ENCODE results near the gene MEGF11.

The MEGF11 gene

DNA sequence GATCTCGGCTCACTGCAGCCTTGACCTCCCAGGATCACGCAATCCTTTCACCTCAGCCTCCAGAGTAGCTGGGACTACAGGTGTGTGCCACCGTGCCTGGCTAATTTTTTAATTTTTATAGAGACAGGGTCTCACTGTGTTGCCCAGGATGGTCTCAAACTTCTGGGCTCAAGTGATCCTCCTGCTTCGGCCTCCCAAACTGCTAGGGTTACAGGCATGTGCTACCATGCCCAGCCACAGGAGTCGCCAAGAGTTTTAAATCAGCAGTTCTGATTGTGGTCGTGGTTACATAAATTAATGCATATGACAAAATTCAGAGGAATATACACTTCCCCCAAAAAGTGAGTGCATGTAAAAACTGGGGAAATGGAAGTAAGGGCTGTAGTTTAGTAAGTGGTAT lies 32.9 kb downstream of the MEGF11 start:
- Histone ChIP-seq H3K9me3 (ENCODE audit: control insufficient read depth in 1 of 2, low read length in 2 of 2) (no peaks in the 10 kb centered on the region), H3K9ac (ENCODE audit: low read depth in 1 of 2, low read length in 2 of 2) (no peak overlapping the region), H3K4me1 (ENCODE audit: control insufficient read depth in 1 of 2, insufficient read depth in 2 of 2, low read length in 2 of 2) (no peaks in the 10 kb centered on the region), H3K36me3 (ENCODE audit: control insufficient read depth in 1 of 2, insufficient read depth in 2 of 2, low read length in 2 of 2) (no peaks in the 10 kb centered on the region), H3K27me3 (ENCODE audit: control insufficient read depth in 1 of 2, insufficient read depth in 2 of 2, low read length in 2 of 2) (no peaks in the 10 kb centered on the region), H3K27ac (ENCODE audit: low read depth, low read length) (no peak overlapping the region), H3K4me3 (ENCODE audit: low read depth in 1 of 2, low read length in 2 of 2) (no peak overlapping the region)

DNA sequence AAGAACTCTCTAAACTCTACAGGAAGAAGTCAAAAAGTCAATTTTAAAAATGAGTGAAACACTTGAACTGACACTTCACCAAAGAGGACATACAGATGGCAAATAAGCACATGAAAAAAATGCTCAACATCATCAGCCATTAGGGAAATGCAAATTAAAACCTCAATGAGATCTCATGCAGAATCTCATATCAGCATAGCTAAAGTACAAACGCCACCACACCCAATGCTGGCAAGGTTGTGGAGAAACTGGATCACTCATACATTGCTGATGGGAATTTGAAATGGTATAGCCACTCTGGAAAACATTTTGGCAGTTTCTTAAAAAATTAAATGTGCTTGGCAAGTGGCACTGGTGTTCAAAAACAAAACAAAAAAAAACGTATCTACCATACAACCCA lies 34.2 kb downstream of the MEGF11 start:
- Histone ChIP-seq H3K36me3 (ENCODE audit: control insufficient read depth in 1 of 2, insufficient read depth in 2 of 2, low read length in 2 of 2) (no peaks in the 10 kb centered on the region), H3K27me3 (ENCODE audit: control insufficient read depth in 1 of 2, insufficient read depth in 2 of 2, low read length in 2 of 2) (no peaks in the 10 kb centered on the region)

DNA sequence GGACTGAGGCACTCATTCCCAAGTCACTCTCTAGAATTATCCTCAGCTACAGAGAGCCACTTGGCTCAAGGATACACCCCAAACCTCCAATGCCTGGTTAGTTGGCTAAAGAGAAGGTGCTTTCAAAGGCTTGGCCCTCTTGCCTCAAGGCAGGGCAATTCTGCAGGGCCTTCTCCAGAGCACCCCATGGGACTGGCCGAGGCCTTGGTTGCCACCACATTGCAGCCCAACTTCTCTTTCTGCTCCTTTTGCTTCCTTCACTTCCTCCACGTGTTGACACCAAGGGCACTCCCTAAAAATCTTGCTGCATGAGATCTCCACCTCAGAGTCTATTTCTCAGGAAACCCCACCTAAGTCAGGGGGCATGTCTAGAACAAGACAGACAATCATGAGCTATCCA lies 36.7 kb downstream of the MEGF11 start:
- Histone ChIP-seq H3K9me3 (ENCODE audit: control insufficient read depth in 1 of 2, low read length in 2 of 2) (no peaks in the 10 kb centered on the region), H3K9ac (ENCODE audit: low read depth in 1 of 2, low read length in 2 of 2) (no peak overlapping the region), H3K4me3 (ENCODE audit: low read depth in 1 of 2, low read length in 2 of 2) (no peak overlapping the region), H3K27ac (ENCODE audit: low read depth, low read length) (no peak overlapping the region), H3K4me1 (ENCODE audit: control insufficient read depth in 1 of 2, insufficient read depth in 2 of 2, low read length in 2 of 2) (no peaks in the 10 kb centered on the region), H3K36me3 (ENCODE audit: control insufficient read depth in 1 of 2, insufficient read depth in 2 of 2, low read length in 2 of 2) (no peaks in the 10 kb centered on the region), H3K27me3 (ENCODE audit: control insufficient read depth in 1 of 2, insufficient read depth in 2 of 2, low read length in 2 of 2) (no peaks in the 10 kb centered on the region)

More for the DNA sequence above, 34.2 kb downstream of the MEGF11 start:
- Histone ChIP-seq H3K9ac (ENCODE audit: low read depth in 1 of 2, low read length in 2 of 2) (no peak overlapping the region), H3K4me3 (ENCODE audit: low read depth in 1 of 2, low read length in 2 of 2) (no peak overlapping the region), H3K4me1 (ENCODE audit: control insufficient read depth in 1 of 2, insufficient read depth in 2 of 2, low read length in 2 of 2) (no peaks in the 10 kb centered on the region), H3K9me3 (ENCODE audit: control insufficient read depth in 1 of 2, low read length in 2 of 2) (no peaks in the 10 kb centered on the region), H3K27ac (ENCODE audit: low read depth, low read length) (no peak overlapping the region)

DNA sequence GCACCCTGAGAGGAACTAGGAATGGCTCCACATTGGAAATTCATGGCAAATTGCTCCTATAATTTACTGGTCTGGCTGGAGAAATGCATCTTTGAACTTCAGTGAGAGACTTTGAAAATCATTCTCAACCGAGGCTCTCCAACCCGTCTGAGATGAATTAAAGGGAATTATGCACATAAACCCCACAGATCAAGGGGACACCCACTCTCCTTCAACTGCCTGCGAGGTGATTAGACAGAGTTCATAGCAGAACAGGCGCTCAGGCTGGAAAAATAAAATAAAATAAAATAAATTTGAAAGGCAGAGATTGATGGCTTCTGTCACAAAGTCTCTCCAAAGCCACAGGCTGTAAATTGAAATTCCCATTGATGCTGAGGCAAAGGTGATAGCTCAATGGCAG lies 37.7 kb downstream of the MEGF11 start:
- Histone ChIP-seq H3K4me1 (ENCODE audit: control insufficient read depth in 1 of 2, insufficient read depth in 2 of 2, low read length in 2 of 2) (no peaks in the 10 kb centered on the region), H3K9me3 (ENCODE audit: control insufficient read depth in 1 of 2, low read length in 2 of 2) (no peaks in the 10 kb centered on the region), H3K27ac (ENCODE audit: low read depth, low read length) (no peak overlapping the region), H3K9ac (ENCODE audit: low read depth in 1 of 2, low read length in 2 of 2) (no peak overlapping the region), H3K4me3 (ENCODE audit: low read depth in 1 of 2, low read length in 2 of 2) (no peak overlapping the region), H3K36me3 (ENCODE audit: control insufficient read depth in 1 of 2, insufficient read depth in 2 of 2, low read length in 2 of 2) (no peaks in the 10 kb centered on the region), H3K27me3 (ENCODE audit: control insufficient read depth in 1 of 2, insufficient read depth in 2 of 2, low read length in 2 of 2) (no peaks in the 10 kb centered on the region)

DNA sequence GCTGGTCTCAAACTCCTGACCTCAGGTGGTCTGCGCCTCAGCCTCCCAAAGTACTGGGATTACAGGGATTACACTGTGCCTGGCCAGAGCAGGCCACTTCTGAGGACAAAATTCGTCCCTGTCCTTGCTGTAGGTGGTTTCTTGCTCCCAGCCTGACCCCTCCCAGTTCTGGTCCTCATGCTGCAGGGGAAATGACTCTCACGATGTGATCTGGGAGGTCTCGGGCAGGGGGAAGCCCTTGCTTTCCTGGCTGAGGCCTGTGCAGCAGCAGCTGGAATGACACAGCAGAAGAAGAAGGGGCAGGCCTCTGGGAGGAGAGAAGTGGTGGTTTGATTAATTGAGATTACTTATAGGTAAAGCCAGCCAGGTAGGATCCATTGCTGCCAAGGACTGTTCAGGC lies 39.3 kb downstream of the MEGF11 start:
- no peaks in the 10 kb centered on the region for H3K9me3 ChIP-seq (ENCODE audit: control insufficient read depth in 1 of 2, low read length in 2 of 2)
- H3K27ac ChIP-seq (ENCODE audit: low read depth, low read length), result no peak overlapping the region
- H3K4me1 ChIP-seq (ENCODE audit: control insufficient read depth in 1 of 2, insufficient read depth in 2 of 2, low read length in 2 of 2), result no peaks in the 10 kb centered on the region
- H3K36me3 ChIP-seq (ENCODE audit: control insufficient read depth in 1 of 2, insufficient read depth in 2 of 2, low read length in 2 of 2), result no peaks in the 10 kb centered on the region
- no peak overlapping the region for H3K9ac ChIP-seq (ENCODE audit: low read depth in 1 of 2, low read length in 2 of 2)
- no peak overlapping the region for H3K4me3 ChIP-seq (ENCODE audit: low read depth in 1 of 2, low read length in 2 of 2)
- H3K27me3 ChIP-seq (ENCODE audit: control insufficient read depth in 1 of 2, insufficient read depth in 2 of 2, low read length in 2 of 2), result no peaks in the 10 kb centered on the region

DNA sequence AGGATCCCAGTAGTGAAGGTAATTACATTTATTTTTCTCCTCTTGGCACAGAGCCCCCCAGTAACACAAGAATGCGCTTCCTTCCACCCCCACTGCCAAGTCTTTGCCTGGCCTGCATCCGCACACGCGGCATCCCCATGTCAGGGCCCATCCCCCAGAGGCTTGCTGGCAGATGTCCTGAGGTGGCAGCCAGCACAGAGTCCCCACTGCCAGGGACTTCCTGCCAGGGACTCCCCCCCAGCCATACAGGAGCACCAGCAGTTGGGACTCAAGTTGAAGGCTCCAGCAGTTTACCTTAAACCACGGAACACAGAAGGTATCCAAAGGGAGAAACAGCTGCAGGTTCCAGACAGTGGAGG lies 41.0 kb downstream of the MEGF11 start:
- H3K27ac ChIP-seq (ENCODE audit: low read depth, low read length), result no peak overlapping the region

DNA sequence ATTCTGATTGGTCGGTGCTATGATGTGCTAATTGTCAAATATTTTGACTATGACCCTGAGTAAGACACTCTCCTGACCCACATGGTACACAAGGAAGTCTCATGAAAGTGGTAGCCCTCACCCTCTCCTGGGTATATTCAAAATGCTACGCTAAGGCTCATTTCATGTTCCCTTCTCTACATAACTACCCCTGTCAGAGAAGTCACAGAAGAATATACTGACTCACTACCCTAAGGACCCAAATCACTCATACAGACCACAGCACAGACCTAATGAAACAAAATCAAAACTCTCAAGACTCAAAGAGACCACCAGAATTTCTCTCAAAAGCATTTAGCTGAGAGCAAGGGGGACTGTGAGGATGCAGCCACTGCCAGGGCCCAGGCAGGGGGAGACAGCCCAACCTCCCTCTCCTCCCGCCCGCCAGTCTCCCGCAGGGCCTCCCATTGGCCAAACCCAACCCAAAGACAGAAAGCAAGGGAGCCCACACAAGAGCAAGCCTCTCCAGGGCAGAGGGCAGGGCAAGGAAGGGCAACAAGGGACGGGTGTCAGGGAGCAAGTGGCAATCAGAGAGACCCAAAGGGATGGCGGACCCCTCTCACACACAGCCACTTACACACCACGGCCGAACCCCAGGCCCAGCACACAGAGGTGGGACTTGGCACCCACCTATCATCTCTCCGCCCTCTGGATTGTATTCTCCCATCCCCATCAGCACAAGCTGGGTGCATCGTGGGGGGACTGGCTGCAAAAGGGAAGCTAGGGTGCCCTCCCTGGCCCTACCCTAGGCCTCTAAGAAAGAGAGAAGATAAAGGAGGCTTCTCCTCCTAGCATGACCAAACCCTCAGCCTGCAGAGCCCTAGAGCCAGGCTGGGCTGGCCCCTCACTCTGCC lies 41.6 kb downstream of the MEGF11 start:
- no peaks in the 10 kb centered on the region for H3K27me3 ChIP-seq (ENCODE audit: control insufficient read depth in 1 of 2, insufficient read depth in 2 of 2, low read length in 2 of 2)
- H3K36me3 ChIP-seq (ENCODE audit: control insufficient read depth in 1 of 2, insufficient read depth in 2 of 2, low read length in 2 of 2), result no peaks in the 10 kb centered on the region
- H3K4me3 ChIP-seq (ENCODE audit: low read depth in 1 of 2, low read length in 2 of 2), result no peak overlapping the region
- H3K27ac ChIP-seq (ENCODE audit: low read depth, low read length), result no peak overlapping the region
- no peaks in the 10 kb centered on the region for H3K9me3 ChIP-seq (ENCODE audit: control insufficient read depth in 1 of 2, low read length in 2 of 2)
- no peak overlapping the region for H3K9ac ChIP-seq (ENCODE audit: low read depth in 1 of 2, low read length in 2 of 2)
- H3K4me1 ChIP-seq (ENCODE audit: control insufficient read depth in 1 of 2, insufficient read depth in 2 of 2, low read length in 2 of 2), result no peaks in the 10 kb centered on the region

More for the DNA sequence above, 41.0 kb downstream of the MEGF11 start:
- H3K9ac ChIP-seq (ENCODE audit: low read depth in 1 of 2, low read length in 2 of 2), result no peak overlapping the region
- H3K4me3 ChIP-seq (ENCODE audit: low read depth in 1 of 2, low read length in 2 of 2), result no peak overlapping the region
- no peaks in the 10 kb centered on the region for H3K4me1 ChIP-seq (ENCODE audit: control insufficient read depth in 1 of 2, insufficient read depth in 2 of 2, low read length in 2 of 2)
- no peaks in the 10 kb centered on the region for H3K27me3 ChIP-seq (ENCODE audit: control insufficient read depth in 1 of 2, insufficient read depth in 2 of 2, low read length in 2 of 2)
- H3K9me3 ChIP-seq (ENCODE audit: control insufficient read depth in 1 of 2, low read length in 2 of 2), result no peaks in the 10 kb centered on the region
- no peaks in the 10 kb centered on the region for H3K36me3 ChIP-seq (ENCODE audit: control insufficient read depth in 1 of 2, insufficient read depth in 2 of 2, low read length in 2 of 2)

DNA sequence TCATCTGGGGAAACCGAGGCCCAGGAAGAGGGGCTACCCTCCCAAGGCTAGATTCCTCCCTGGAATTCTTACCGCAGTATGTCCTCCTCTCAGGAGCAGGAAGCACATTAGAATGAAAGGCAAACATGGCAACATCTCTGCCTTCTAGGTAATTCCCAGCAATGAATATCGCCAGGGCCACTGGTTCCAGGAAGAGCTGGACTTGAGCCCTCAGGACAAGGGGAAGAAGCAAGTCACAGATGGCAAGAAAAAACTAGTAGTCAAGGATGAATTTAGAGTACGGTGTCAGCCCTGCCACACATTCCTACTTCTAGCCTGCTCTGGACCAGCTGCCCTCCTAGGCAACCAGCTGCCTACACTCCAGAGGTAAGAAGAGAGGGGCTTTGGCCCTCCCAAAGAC lies 42.9 kb downstream of the MEGF11 start:
- no peak overlapping the region for H3K4me3 ChIP-seq (ENCODE audit: low read depth in 1 of 2, low read length in 2 of 2)
- H3K27ac ChIP-seq (ENCODE audit: low read depth, low read length), result no peak overlapping the region
- H3K36me3 ChIP-seq (ENCODE audit: control insufficient read depth in 1 of 2, insufficient read depth in 2 of 2, low read length in 2 of 2), result no peaks in the 10 kb centered on the region
- H3K9ac ChIP-seq (ENCODE audit: low read depth in 1 of 2, low read length in 2 of 2), result no peak overlapping the region
- H3K4me1 ChIP-seq (ENCODE audit: control insufficient read depth in 1 of 2, insufficient read depth in 2 of 2, low read length in 2 of 2), result no peaks in the 10 kb centered on the region
- no peaks in the 10 kb centered on the region for H3K27me3 ChIP-seq (ENCODE audit: control insufficient read depth in 1 of 2, insufficient read depth in 2 of 2, low read length in 2 of 2)
- H3K9me3 ChIP-seq (ENCODE audit: control insufficient read depth in 1 of 2, low read length in 2 of 2), result no peaks in the 10 kb centered on the region

DNA sequence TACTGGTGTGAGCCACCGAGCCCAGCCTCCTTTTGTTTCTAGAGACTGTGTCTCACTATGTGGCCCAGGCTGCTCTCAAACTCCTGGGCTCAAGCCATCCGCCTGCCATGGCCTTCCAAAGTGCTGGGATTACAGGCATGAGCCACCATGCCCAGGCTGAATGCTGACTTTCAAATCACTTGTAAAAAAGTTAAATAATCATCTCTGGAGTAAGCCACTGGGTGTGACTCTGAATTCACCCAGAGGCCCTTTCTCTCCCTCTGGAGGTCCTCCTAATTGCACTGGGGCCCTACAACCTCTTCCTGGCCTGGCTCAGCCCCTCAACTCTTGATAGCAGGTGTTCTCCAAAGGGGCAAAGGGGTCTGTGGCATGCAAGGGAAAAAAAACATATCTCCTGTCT lies 54.8 kb downstream of the MEGF11 start:
- Histone ChIP-seq H3K4me3 (ENCODE audit: low read depth in 1 of 2, low read length in 2 of 2) (no peak overlapping the region), H3K27ac (ENCODE audit: low read depth, low read length) (no peak overlapping the region), H3K4me1 (ENCODE audit: control insufficient read depth in 1 of 2, insufficient read depth in 2 of 2, low read length in 2 of 2) (no peaks in the 10 kb centered on the region)

DNA sequence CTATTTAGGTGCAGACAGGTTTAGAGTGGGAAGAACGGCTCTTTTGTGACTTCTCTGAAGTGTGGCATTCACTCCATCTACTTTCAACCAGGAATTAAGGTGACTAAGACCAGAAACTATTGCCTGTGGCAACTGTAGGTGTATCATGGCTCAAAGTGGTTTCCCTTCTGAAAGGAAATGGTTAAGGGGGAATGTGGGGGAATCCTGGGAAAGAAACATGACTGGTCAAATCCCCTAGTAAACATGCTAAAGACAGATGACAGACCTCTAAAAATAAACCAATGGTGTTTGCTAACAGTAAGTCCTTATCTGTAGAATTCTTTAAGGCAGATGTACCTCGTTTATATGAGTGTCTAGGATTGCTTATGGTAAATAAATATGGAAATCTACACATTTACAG lies 56.9 kb downstream of the MEGF11 start:
- no peak overlapping the region for H3K27ac ChIP-seq (ENCODE audit: low read depth, low read length)
- no peaks in the 10 kb centered on the region for H3K27me3 ChIP-seq (ENCODE audit: control insufficient read depth in 1 of 2, insufficient read depth in 2 of 2, low read length in 2 of 2)
- H3K36me3 ChIP-seq (ENCODE audit: control insufficient read depth in 1 of 2, insufficient read depth in 2 of 2, low read length in 2 of 2), result no peaks in the 10 kb centered on the region
- no peak overlapping the region for H3K9ac ChIP-seq (ENCODE audit: low read depth in 1 of 2, low read length in 2 of 2)
- no peak overlapping the region for H3K4me3 ChIP-seq (ENCODE audit: low read depth in 1 of 2, low read length in 2 of 2)
- no peaks in the 10 kb centered on the region for H3K4me1 ChIP-seq (ENCODE audit: control insufficient read depth in 1 of 2, insufficient read depth in 2 of 2, low read length in 2 of 2)
- H3K9me3 ChIP-seq (ENCODE audit: control insufficient read depth in 1 of 2, low read length in 2 of 2), result no peaks in the 10 kb centered on the region

More for the DNA sequence above, 54.8 kb downstream of the MEGF11 start:
- Histone ChIP-seq H3K27me3 (ENCODE audit: control insufficient read depth in 1 of 2, insufficient read depth in 2 of 2, low read length in 2 of 2) (peaks cover 0 to 3% of the 10 kb centered on the region in 2 donors), H3K9me3 (ENCODE audit: control insufficient read depth in 1 of 2, low read length in 2 of 2) (no peaks in the 10 kb centered on the region), H3K36me3 (ENCODE audit: control insufficient read depth in 1 of 2, insufficient read depth in 2 of 2, low read length in 2 of 2) (no peaks in the 10 kb centered on the region), H3K9ac (ENCODE audit: low read depth in 1 of 2, low read length in 2 of 2) (no peak overlapping the region)
